HCT116 (cell line): ENCODE measurements around the gene RAET1L. TPM values are rescaled to one million over a fixed set of nuclear protein-coding genes. Genes with fewer than 3 reads are reported as not detected.
"Not testable (repeated sequence)": the region's sequence is repeated elsewhere in the genome, so short reads cannot be mapped to it uniquely, and the experiment has no call there.

Experiments used
- ATAC-seq: fragments of 200-7000 bp; cut with Tn5 transposase; 2 replicates; pipeline ENCODE4 v1.9.1; 2020; ENCODE audit warnings: mild to moderate bottlenecking, moderate library complexity
- BruUV-seq: library from RNA; stranded (reverse); fragments of 400-500 nt; replicated peaks from 2 replicates; lab custom pipeline; 2021; lab: Mats Ljungman, UMichigan
- CTCF ChIA-PET: fragments of 300-600 bp; sonication (Branson Sonifier 250); formaldehyde crosslinking; loops from one replicate; lab custom pipeline; 2021; ENCODE audit warnings: antibody characterized with exemption; lab: Charles Lee
- POLR2A ChIA-PET: fragments of 300-600, 350-600 bp; sonication (Branson Sonifier 250); formaldehyde crosslinking; loops from one replicate; lab custom pipeline; 2021; ENCODE audit warnings: antibody characterized with exemption; lab: Charles Lee
- RAD21 ChIA-PET, 2 experiments: fragments of 300-600 bp; sonication (Branson Sonifier 250); formaldehyde crosslinking; loops; one replicate each; lab custom pipeline; 2023; ENCODE audit warnings: low total read pairs in 2 of 2; ENCODE audit not compliant: uncharacterized antibody in 2 of 2, unreplicated experiment in 2 of 2, low non-redundant PET in 1 of 2; lab: Charles Lee
- DNase-seq: peaks from one replicate; pipeline ENCODE4 v3.0.0-alpha.2; 2010; ENCODE audit warnings: low read depth, low spot score
- H2AFZ ChIP-seq: fragments of 200-600 bp; shearing (Covaris generic), sonication (generic); 2 replicates; pipeline ENCODE4 v1.6.1; 2017; ENCODE audit warnings: low read depth, mixed run types, mixed read lengths, antibody characterized with exemption, low read length; ENCODE audit not compliant: poor library complexity, severe bottlenecking
- H3K27ac ChIP-seq: 2 replicates; pipeline ENCODE4 v1.5.1; 2012; ENCODE audit warnings: low read depth, low read length
- H3K27me3 ChIP-seq: fragments of 200-600 bp; sonication (generic); 2 replicates; pipeline ENCODE4 v1.6.1; 2016; ENCODE audit warnings: mixed run types, low read length, mixed read lengths; ENCODE audit not compliant: insufficient read depth
- H3K36me3 ChIP-seq, 2 experiments: fragments of 200-500 bp in 1 of 2; fragments of 200-600 bp in 1 of 2; sonication (Bioruptor generic) in 1 of 2; sonication (generic) in 1 of 2; 2 replicates each; pipeline versions ENCODE4 v1.5.1 to v1.6.1; 2014 to 2016; ENCODE audit warnings: low read length in 2 of 2, inconsistent platforms in 1 of 2, mixed read lengths in 1 of 2, mixed run types in 1 of 2; ENCODE audit not compliant: insufficient read depth in 2 of 2, control insufficient read depth in 1 of 2
- H3K4me1 ChIP-seq, 2 experiments: fragments of 200-600 bp in 1 of 2; sonication (generic) in 1 of 2; 2 replicates each; pipeline versions ENCODE4 v1.5.1 to v1.6.1; 2012 to 2017; ENCODE audit warnings: low read length in 2 of 2, inconsistent platforms in 1 of 2, mild to moderate bottlenecking in 1 of 2, mixed read lengths in 1 of 2, mixed run types in 1 of 2, moderate library complexity in 1 of 2; ENCODE audit not compliant: insufficient read depth in 2 of 2, control insufficient read depth in 1 of 2
- H3K4me2 ChIP-seq: fragments of 200-600 bp; sonication (generic); 2 replicates; pipeline ENCODE4 v1.6.1; 2017; ENCODE audit warnings: mixed run types, low read length, mixed read lengths
- H3K4me3 ChIP-seq, 2 experiments: fragments of 200-600 bp in 1 of 2; sonication (generic) in 1 of 2; replicated peaks in 1 of 2; 2 replicates each; pipeline ENCODE4 v1.5.1; 2011 to 2016; ENCODE audit warnings: low read length in 2 of 2, control low read depth in 1 of 2, low read depth in 1 of 2, mild to moderate bottlenecking in 1 of 2, mixed read lengths in 1 of 2, mixed run types in 1 of 2
- H3K79me2 ChIP-seq: fragments of 200-600 bp; sonication (generic); 2 replicates; pipeline ENCODE4 v1.6.1; 2017; ENCODE audit warnings: mild to moderate bottlenecking, mixed run types, low read length, moderate library complexity, mixed read lengths; ENCODE audit not compliant: insufficient read depth
- H3K9ac ChIP-seq: fragments of 200-600 bp; sonication (generic); 2 replicates; pipeline ENCODE4 v1.6.1; 2016; ENCODE audit warnings: low read length, mixed read lengths
- H3K9me2 ChIP-seq: fragments of 200-600 bp; sonication (generic), shearing (Covaris generic); 2 replicates; pipeline ENCODE4 v1.6.1; 2017; ENCODE audit warnings: mixed run types, mild to moderate bottlenecking, moderate library complexity; ENCODE audit not compliant: insufficient read depth
- H3K9me3 ChIP-seq, 2 experiments: fragments of 200-500 bp in 1 of 2; fragments of 200-600 bp in 1 of 2; sonication (Bioruptor generic) in 1 of 2; sonication (generic) in 1 of 2; 2 replicates each; pipeline ENCODE4 v1.6.1; 2014 to 2017; ENCODE audit warnings: low read length in 2 of 2, mixed read lengths in 2 of 2, inconsistent platforms in 1 of 2, low read depth in 1 of 2, mild to moderate bottlenecking in 1 of 2, mixed run types in 1 of 2, moderate library complexity in 1 of 2; ENCODE audit not compliant: control insufficient read depth in 1 of 2, insufficient read depth in 1 of 2
- H4K20me1 ChIP-seq: fragments of 200-600 bp; sonication (generic), shearing (Covaris generic); 2 replicates; pipeline ENCODE4 v1.6.1; 2017; ENCODE audit warnings: mixed run types, mild to moderate bottlenecking, moderate library complexity; ENCODE audit not compliant: insufficient read depth
- CTCF ChIP-seq, 3 experiments: fragments of 200-600 bp in 1 of 3; sonication (generic) in 1 of 3; IDR thresholded peaks in 2 of 3; conservative IDR thresholded peaks in 1 of 3; 2 replicates each; pipeline ENCODE4 v1.5.1; 2012 to 2017; ENCODE audit warnings: low read depth in 2 of 3, low read length in 2 of 3, antibody characterized with exemption in 1 of 3, borderline replicate concordance in 1 of 3, control low read depth in 1 of 3, mild to moderate bottlenecking in 1 of 3, mixed read lengths in 1 of 3, mixed run types in 1 of 3, moderate library complexity in 1 of 3; ENCODE audit not compliant: insufficient read depth in 1 of 3
- RAD21 ChIP-seq: IDR thresholded peaks from 2 replicates; pipeline ENCODE4 v1.6.1; 2012; ENCODE audit warnings: low read depth, mild to moderate bottlenecking
- SP1 ChIP-seq: IDR thresholded peaks from 2 replicates; pipeline ENCODE4 v1.6.1; 2012; ENCODE audit warnings: low read depth
- intact Hi-C: fragments of 100-400 bp; cut with micrococcal nuclease; formaldehyde crosslinking; loops from 2 replicates; pipeline ENCODE4 v1.10.0; 2022
- total RNA-seq: library from RNA; stranded (reverse); gene quantifications from one replicate; pipeline ENCODE4 v1.2.1, GENCODE V29; 2021; ENCODE audit not compliant: unreplicated experiment

The RAET1L gene
- total RNA-seq, 1 experiment from 2014 or later, result 1.5 TPM

- TF ChIP-seq CTCF (IDR thresholded peaks at IDR 0.05 in 2 of 3, conservative IDR thresholded peaks at IDR 0.05 in 1 of 3; ENCODE audit: borderline replicate concordance in 1 of 3, insufficient read depth in 1 of 3, low read depth in 2 of 3, low read length in 2 of 3) (no peak), SP1 (no peak)
Measured at GRCh38 chr6:150004101-150004782, 21.1 kb downstream of the RAET1L start (continued).

- H3K36me3 ChIP-seq, H3K4me3 ChIP-seq, H3K4me2 ChIP-seq, H3K9me3 ChIP-seq, H4K20me1 ChIP-seq, H3K9ac ChIP-seq, RAD21 ChIA-PET, H3K9me2 ChIP-seq, H3K79me2 ChIP-seq, CTCF ChIA-PET, ATAC-seq, POLR2A ChIA-PET, H2AFZ ChIP-seq, H3K27me3 ChIP-seq, H3K27ac ChIP-seq, DNase-seq, BruUV-seq: not testable (repeated sequence)
- peaks cover 15 to 28% of the 10 kb centered on the region in 2 experiments for H3K4me1 ChIP-seq
- intact Hi-C loops, result loop anchor here (10.0 kb wide), 1 partner anchor 811 kb away; no protein-coding TSS in a partner anchor
Measured at GRCh38 chr6:150003599-150003998, 21.7 kb downstream of the RAET1L start.

GRCh38 chr6:150002710-150003109 is 22.6 kb downstream of the RAET1L start:
- ChIA-PET RAD21 (no interaction called here), CTCF (no interaction called here), POLR2A (no interaction called here)
- intact Hi-C loops, result loop anchor here (10.0 kb wide), 1 partner anchor 812 kb away; no protein-coding TSS in a partner anchor
- BruUV-seq, result no TSS peak
- no peak for ATAC-seq
- no peak overlapping the region for H3K4me3 ChIP-seq
- peaks cover 0 to 2% of the 10 kb centered on the region in 2 experiments; a peak in 1 of 4 replicates for H3K36me3 ChIP-seq
- H4K20me1 ChIP-seq, result no peaks in the 10 kb centered on the region
- no peak overlapping the region for H3K27ac ChIP-seq
- no peaks in the 10 kb centered on the region for H3K27me3 ChIP-seq
- H3K9me3 ChIP-seq, result no peaks in the 10 kb centered on the region
- H3K4me1 ChIP-seq, result peaks cover 9 to 20% of the 10 kb centered on the region in 2 experiments; a peak in 3 of 4 replicates
- no peak for TF ChIP-seq RAD21
- no peak overlapping the region for H3K9ac ChIP-seq
- no peaks in the 10 kb centered on the region for H3K79me2 ChIP-seq
- no peak for DNase-seq
- no peak overlapping the region for H2AFZ ChIP-seq
- no peaks in the 10 kb centered on the region for H3K9me2 ChIP-seq
- no peak overlapping the region for H3K4me2 ChIP-seq
